Endothelial cell of umbilical vein (primary cell): ENCODE results near the gene HOXB7. TPM values are rescaled to one million over a fixed set of nuclear protein-coding genes. Genes with fewer than 3 reads are reported as not detected.

Source experiments
- BruUV-seq: library from RNA; stranded (reverse); fragments of 400-500 nt; replicated peaks from 2 replicates; lab custom pipeline; 2021; lab: Mats Ljungman, UMichigan
- CTCF ChIA-PET: fragments of 300-600, 350-600 bp; sonication (Branson Sonifier 250); formaldehyde crosslinking; loops from one replicate; lab custom pipeline; 2021; ENCODE audit warnings: antibody characterized with exemption, inconsistent platforms; lab: Charles Lee
- POLR2A ChIA-PET: fragments of 300-600, 350-600 bp; sonication (Branson Sonifier 250); formaldehyde crosslinking; loops from one replicate; lab custom pipeline; 2021; ENCODE audit warnings: antibody characterized with exemption, inconsistent platforms; lab: Charles Lee
- DNase-seq: peaks from one replicate; pipeline ENCODE4 v3.0.0-alpha.2; 2011; ENCODE audit warnings: low read depth, low spot score
- FAIRE-seq: peaks from 2 replicates; lab custom pipeline; 2011; peaks lifted over from hg19 to GRCh38; lab: Jason Lieb, UNC
- H2AFZ ChIP-seq: 2 replicates; pipeline ENCODE4 v1.6.0; 2012; ENCODE audit warnings: low read depth, low read length, control low read depth, inconsistent platforms
- H3K27ac ChIP-seq: 2 replicates; pipeline ENCODE4 v1.5.1; 2011; ENCODE audit warnings: low read depth, mild to moderate bottlenecking, control low read depth, low read length, moderate library complexity; ENCODE audit not compliant: insufficient read depth
- H3K27me3 ChIP-seq, 2 experiments: 2 replicates each; pipeline versions ENCODE4 v1.6.0 to v1.6.1; 2011; ENCODE audit warnings: low read length in 2 of 2, mixed read lengths in 1 of 2; ENCODE audit not compliant: control insufficient read depth in 2 of 2, insufficient read depth in 2 of 2
- H3K36me3 ChIP-seq, 2 experiments: 2 replicates in 1 of 2; 3 replicates in 1 of 2; pipeline ENCODE4 v1.5.1; 2011; ENCODE audit warnings: low read length in 2 of 2, mild to moderate bottlenecking in 1 of 2, moderate library complexity in 1 of 2; ENCODE audit not compliant: control insufficient read depth in 2 of 2, insufficient read depth in 2 of 2; ENCODE audit errors: extremely low read depth in 1 of 2
- H3K4me1 ChIP-seq: 3 replicates; pipeline ENCODE4 v1.5.1; 2011; ENCODE audit warnings: mild to moderate bottlenecking, low read length; ENCODE audit not compliant: control insufficient read depth, insufficient read depth; ENCODE audit errors: extremely low read depth
- H3K4me2 ChIP-seq: 2 replicates; pipeline ENCODE4 v1.6.1; 2011; ENCODE audit warnings: low read length, control low read depth, mixed read lengths; ENCODE audit not compliant: insufficient read depth
- H3K4me3 ChIP-seq, 3 experiments: fragments of 200-600 bp in 1 of 3; sonication (generic), shearing (Covaris generic) in 1 of 3; replicated peaks in 1 of 3; 2 replicates each; pipeline ENCODE4 v1.5.1; 2011 to 2016; ENCODE audit warnings: control low read depth in 3 of 3, low read length in 3 of 3, mild to moderate bottlenecking in 2 of 3, inconsistent platforms in 1 of 3, low read depth in 1 of 3, moderate library complexity in 1 of 3; ENCODE audit not compliant: insufficient read depth in 1 of 3
- H3K79me2 ChIP-seq: 2 replicates; pipeline ENCODE4 v1.6.0; 2012; ENCODE audit warnings: low read length, inconsistent platforms; ENCODE audit not compliant: control insufficient read depth, insufficient read depth
- H3K9ac ChIP-seq: replicated peaks from 2 replicates; pipeline ENCODE3; 2011; ENCODE audit warnings: low read length, control low read depth; ENCODE audit not compliant: insufficient read depth; ENCODE audit errors: extremely low read depth
- H3K9me1 ChIP-seq: replicated peaks from 3 replicates; pipeline ENCODE4 v1.6.0; 2011; ENCODE audit warnings: mild to moderate bottlenecking, low read length; ENCODE audit not compliant: control insufficient read depth, insufficient read depth; ENCODE audit errors: extremely low read depth
- H3K9me3 ChIP-seq: replicated peaks from 2 replicates; pipeline ENCODE4 v1.5.1; 2012; ENCODE audit warnings: low read length, inconsistent platforms; ENCODE audit not compliant: control insufficient read depth, insufficient read depth
- H4K20me1 ChIP-seq: replicated peaks from 2 replicates; pipeline ENCODE3; 2011; ENCODE audit warnings: mild to moderate bottlenecking, low read length; ENCODE audit not compliant: control insufficient read depth, insufficient read depth; ENCODE audit errors: extremely low read depth
- FOS ChIP-seq: IDR thresholded peaks from 2 replicates; pipeline ENCODE4 v1.6.1; 2011; ENCODE audit warnings: mild to moderate bottlenecking, low read length, moderate library complexity, borderline replicate concordance; ENCODE audit not compliant: insufficient read depth
- GATA2 ChIP-seq: IDR thresholded peaks from 2 replicates; pipeline ENCODE4 v1.7.0; 2011; ENCODE audit warnings: low read depth, mild to moderate bottlenecking, moderate library complexity, mixed read lengths, low read length; ENCODE audit not compliant: insufficient read length, insufficient read depth
- JUN ChIP-seq: IDR thresholded peaks from 2 replicates; pipeline ENCODE4 v1.6.1; 2011; ENCODE audit warnings: borderline replicate concordance, low read depth; ENCODE audit not compliant: insufficient read length, insufficient read depth
- MYC ChIP-seq: IDR thresholded peaks from one replicate; pipeline ENCODE4 v1.6.1; 2011; ENCODE audit warnings: mild to moderate bottlenecking, low read depth, low read length
- POLR2A ChIP-seq: IDR thresholded peaks from 2 replicates; pipeline ENCODE4 v1.6.1; 2012; ENCODE audit warnings: low read depth, mild to moderate bottlenecking, control low read depth, low read length
- POLR2AphosphoS5 ChIP-seq: IDR thresholded peaks from 2 replicates; pipeline ENCODE4 v1.6.1; 2012; ENCODE audit warnings: low read depth, mild to moderate bottlenecking, control low read depth, low read length, moderate library complexity; ENCODE audit not compliant: insufficient read depth
- dilution Hi-C: fragments of 300-500 bp; cut with MboI; formaldehyde crosslinking; loops from one replicate; pipeline ENCODE4 v1.15.0; 2019; ENCODE audit warnings: low sequenced_read_pairs; ENCODE audit not compliant: extremely low pct_ligation_motif_present
- intact Hi-C: fragments of 100-400 bp; cut with micrococcal nuclease; formaldehyde crosslinking; loops from one replicate; pipeline ENCODE4 v1.10.0; 2022
- polyA plus RNA-seq, 4 experiments: library from polyadenylated mRNA; depleted of rRNA in 3 of 4; stranded (reverse) in 3 of 4; unstranded in 1 of 4; fragments of >200 nt; gene quantifications; 2 replicates each; pipeline versions ENCODE4 v1.2.1 to v1.2.3, GENCODE V29; 2011 to 2012; ENCODE audit warnings: missing spikeins in 1 of 4
- total RNA-seq: library from RNA; stranded (reverse); gene quantifications from 2 replicates; pipeline ENCODE4 v1.2.3, GENCODE V29; 2021
- TF ChIP-seq, protein P1 (sequence below): IDR thresholded peaks from 2 replicates; pipeline ENCODE4 v1.6.1; 2011; ENCODE audit not compliant: insufficient read depth, insufficient read length
- TF ChIP-seq, protein P2 (sequence below), 2 donors: IDR thresholded peaks; 1 replicate in 1 of 2; 2 replicates in 1 of 2; pipeline ENCODE4 v1.5.1; 2011; ENCODE audit warnings: low read length in 2 of 2, mild to moderate bottlenecking in 2 of 2, moderate library complexity in 2 of 2, control low read depth in 1 of 2, inconsistent platforms in 1 of 2, low read depth in 1 of 2; ENCODE audit not compliant: insufficient read depth in 1 of 2; ENCODE audit errors: extremely low read depth in 1 of 2

HOXB7 gene
- total and polyA plus RNA-seq, 2 donors (not counting 3 experiments of a cell fraction or from before 2014, with no cell fraction given): 23.5 to 24.5 TPM

DNA sequence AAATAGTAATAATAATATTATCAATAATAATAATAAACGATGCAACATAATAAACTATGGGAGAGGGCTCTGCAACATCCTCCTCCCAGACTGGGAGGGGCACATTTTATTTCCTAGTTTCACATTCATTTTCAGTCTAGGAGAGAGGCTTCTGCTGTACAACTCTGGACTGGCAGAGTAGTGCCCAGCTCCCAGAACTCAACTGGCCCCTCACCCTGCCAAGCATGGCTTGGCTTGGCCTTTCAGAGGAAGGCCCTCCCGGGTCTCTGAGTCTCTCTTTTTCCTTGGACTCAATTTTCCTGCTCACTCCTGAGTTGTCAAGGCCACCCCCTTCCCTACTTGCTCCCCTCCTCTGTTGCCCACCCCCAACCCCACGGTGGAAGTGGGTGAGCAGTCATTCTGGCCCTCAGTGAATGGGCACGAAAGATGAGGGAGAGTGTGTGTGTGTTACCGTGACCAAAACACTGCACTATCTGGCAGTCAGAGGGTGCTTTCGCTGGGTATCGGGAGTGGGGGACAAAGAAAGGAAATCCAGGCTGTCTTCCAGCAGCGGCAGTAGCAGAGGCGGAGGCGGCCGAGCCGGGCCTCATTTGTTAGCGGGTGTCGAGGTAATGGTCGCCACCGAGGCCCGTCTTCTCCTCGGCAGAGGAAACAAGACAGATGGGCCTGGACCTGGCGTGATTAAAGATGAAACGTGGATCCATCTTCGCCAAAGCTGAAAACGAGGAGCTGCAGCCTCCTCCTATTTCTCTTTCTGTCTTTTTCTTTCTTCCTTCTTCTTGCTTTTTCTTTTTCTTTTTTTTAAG is 34.9 kb downstream of the HOXB7 start:
- peak overlapping the region; percentile 66 for H3K27ac ChIP-seq
- H2AFZ ChIP-seq: no peak overlapping the region
- H3K27me3 ChIP-seq: no peaks in the 10 kb centered on the region
- H3K9me1 ChIP-seq: no peaks in the 10 kb centered on the region
- POLR2A ChIA-PET: no interaction called here
- no peaks in the 10 kb centered on the region for H3K9me3 ChIP-seq
- intact Hi-C loops (loop anchor here (1.0 kb wide), 1 partner anchor 32 kb away; no protein-coding TSS in a partner anchor), dilution Hi-C loops (no loop called here)
- H3K4me2 ChIP-seq: peak overlapping the region; percentile 81
- CTCF ChIA-PET: interaction anchor here (1.0 to 2.4 kb wide), 3 partner anchors 19 to 27 kb away, joined by 3 to 9 read pairs (median 4); no protein-coding TSS in a partner anchor
- H3K4me3 ChIP-seq: peak overlapping the region; percentile 9 to 69 (median 46)
- peaks cover 93% of the 10 kb centered on the region for H3K79me2 ChIP-seq
- TF ChIP-seq MYC (no peak), GATA2 (no peak)
- DNase-seq (peak; percentile 65), FAIRE-seq (peak; percentile 47)
- H3K9ac ChIP-seq: peak overlapping the region; percentile 54
- BruUV-seq: no TSS peak
- H3K36me3 ChIP-seq: peaks cover 0 to 3% of the 10 kb centered on the region in 2 experiments
- H3K4me1 ChIP-seq: peaks cover 79% of the 10 kb centered on the region
- no peaks in the 10 kb centered on the region for H4K20me1 ChIP-seq

DNA sequence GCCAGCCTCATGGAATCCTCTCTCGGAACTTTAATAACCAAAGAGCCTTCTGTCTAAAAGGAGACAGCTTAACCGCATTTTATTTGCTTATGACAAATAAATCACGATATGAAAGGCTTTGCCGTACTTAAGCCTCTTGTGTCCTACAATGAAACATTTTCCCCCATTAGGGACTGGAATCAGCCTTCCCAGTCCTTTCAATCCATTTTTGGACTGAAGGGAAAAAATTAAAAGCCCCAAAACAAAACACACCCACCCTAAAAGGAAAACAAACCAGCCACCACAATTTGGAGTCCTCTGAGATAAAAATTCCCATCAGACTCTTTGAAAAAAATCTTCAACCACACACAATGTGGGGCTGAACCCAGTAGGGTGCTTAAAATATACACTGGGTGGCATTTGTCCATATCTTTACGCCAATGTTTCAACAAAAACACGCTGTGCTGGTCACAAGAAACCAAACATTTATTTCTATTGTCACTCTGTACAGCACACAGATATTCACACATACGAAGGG is 35.7 kb downstream of the HOXB7 start:
- Histone ChIP-seq H3K9me3 (no peaks in the 10 kb centered on the region), H2AFZ (no peak overlapping the region), H3K9me1 (no peaks in the 10 kb centered on the region), H3K9ac (peak overlapping the region; percentile 29), H3K27me3 (no peaks in the 10 kb centered on the region), H3K4me2 (peak overlapping the region; percentile 81), H3K4me1 (peaks cover 80% of the 10 kb centered on the region), H3K79me2 (peaks cover 94% of the 10 kb centered on the region), H4K20me1 (no peaks in the 10 kb centered on the region), H3K27ac (peak overlapping the region; percentile 47), H3K4me3 (peak overlapping the region in 2 of 3 experiments; percentile 9 to 46), H3K36me3 (peaks cover 0 to 3% of the 10 kb centered on the region in 2 experiments)
- ChIA-PET CTCF (interaction anchor here (0.7 to 2.4 kb wide), 3 partner anchors 19 to 222 kb away, joined by 3 to 9 read pairs (median 4); no protein-coding TSS in a partner anchor), POLR2A (no interaction called here)
- peak; percentile 53 for DNase-seq
- dilution Hi-C loops (no loop called here), intact Hi-C loops (loop anchor here (1.0 kb wide), 1 partner anchor 31 kb away; no protein-coding TSS in a partner anchor)
- FAIRE-seq: peak; percentile 38
- BruUV-seq: no TSS peak
- no peak for TF ChIP-seq POLR2AphosphoS5
- no peak for TF ChIP-seq POLR2A
- TF ChIP-seq, protein P1, sequence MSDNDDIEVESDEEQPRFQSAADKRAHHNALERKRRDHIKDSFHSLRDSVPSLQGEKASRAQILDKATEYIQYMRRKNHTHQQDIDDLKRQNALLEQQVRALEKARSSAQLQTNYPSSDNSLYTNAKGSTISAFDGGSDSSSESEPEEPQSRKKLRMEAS: no peak
- TF ChIP-seq FOS: no peak
- TF ChIP-seq JUN: no peak
- no peak for TF ChIP-seq GATA2
- TF ChIP-seq MYC: no peak
- TF ChIP-seq, protein P2, sequence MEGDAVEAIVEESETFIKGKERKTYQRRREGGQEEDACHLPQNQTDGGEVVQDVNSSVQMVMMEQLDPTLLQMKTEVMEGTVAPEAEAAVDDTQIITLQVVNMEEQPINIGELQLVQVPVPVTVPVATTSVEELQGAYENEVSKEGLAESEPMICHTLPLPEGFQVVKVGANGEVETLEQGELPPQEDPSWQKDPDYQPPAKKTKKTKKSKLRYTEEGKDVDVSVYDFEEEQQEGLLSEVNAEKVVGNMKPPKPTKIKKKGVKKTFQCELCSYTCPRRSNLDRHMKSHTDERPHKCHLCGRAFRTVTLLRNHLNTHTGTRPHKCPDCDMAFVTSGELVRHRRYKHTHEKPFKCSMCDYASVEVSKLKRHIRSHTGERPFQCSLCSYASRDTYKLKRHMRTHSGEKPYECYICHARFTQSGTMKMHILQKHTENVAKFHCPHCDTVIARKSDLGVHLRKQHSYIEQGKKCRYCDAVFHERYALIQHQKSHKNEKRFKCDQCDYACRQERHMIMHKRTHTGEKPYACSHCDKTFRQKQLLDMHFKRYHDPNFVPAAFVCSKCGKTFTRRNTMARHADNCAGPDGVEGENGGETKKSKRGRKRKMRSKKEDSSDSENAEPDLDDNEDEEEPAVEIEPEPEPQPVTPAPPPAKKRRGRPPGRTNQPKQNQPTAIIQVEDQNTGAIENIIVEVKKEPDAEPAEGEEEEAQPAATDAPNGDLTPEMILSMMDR (IDR thresholded peaks at IDR 0.05; ENCODE audit: extremely low read depth in 1 of 2, insufficient read depth in 1 of 2, low read depth in 1 of 2, low read length in 2 of 2): no peak
